ENCODE data around the gene CENPB. TPM values are rescaled to one million over a fixed set of nuclear protein-coding genes. Genes with fewer than 3 reads are reported as not detected.

CENPB gene
- total RNA-seq, 1 donor from 2014 or later, result 78.4 TPM

DNA sequence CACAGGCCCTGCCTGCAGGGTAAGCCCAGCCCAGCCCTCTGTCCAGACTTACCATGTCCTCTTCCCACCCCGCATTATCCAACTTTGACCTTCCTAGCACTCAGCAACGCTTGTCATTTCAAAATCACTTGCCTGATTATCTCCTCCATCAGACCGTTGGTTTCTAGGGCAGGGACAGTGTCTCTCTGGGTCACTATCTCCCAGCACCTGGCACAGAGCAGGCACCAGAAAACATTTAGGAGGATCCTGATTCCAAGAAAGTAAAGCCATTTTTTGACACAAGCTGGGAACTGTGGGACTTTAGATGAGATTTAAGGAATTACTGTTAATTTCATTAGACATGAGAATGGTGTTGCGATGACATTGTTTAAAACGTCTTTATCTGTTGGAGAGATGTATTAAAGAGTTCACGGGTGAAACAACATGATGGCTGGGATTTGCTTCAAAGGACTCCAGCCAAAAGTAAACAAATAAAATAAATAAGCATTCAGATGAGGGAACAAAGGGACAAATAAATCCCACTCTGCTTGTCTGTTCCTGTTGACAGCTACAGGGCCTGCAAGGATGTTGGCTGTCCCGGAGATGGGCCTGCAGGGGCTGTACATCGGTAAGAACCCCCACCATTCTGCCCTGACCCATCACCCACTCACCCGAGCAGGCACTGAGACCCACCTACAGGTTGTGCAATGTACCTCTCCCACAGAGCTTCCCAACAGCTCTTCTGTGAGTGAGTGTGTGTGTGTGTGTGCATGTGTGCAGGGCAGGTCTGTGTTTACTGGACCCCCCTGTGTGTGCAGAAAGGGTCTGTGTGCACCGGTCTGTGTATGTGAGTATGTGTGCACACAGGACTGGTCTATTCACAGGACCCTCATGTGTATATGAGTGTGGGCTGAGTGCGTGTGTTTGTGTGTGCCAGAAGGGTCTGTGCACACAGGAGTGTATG, 48.2 kb downstream of the CENPB start:
- intact Hi-C loops (cut with micrococcal nuclease), result no loop called here

DNA sequence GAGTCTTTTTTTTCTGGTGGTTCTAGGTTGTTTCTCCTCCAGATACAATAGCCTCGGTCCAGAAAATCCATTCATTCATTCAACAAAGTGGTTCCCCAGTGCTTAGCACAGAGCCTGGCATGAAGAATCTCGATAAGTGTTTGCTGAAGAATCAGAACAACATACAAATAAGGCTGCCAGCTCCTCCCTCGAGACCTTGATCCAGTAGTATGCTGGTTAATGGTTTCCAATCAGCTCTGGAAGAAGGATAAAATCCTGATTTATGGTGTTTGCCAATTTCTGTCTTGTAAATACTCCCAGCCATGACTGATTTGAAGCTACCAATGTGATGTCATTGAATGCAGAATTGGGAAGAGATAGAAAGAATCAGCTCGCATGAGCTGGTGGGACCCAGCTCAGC, 50.8 kb downstream of the CENPB start:
- intact Hi-C loops (cut with micrococcal nuclease), result no loop called here

DNA sequence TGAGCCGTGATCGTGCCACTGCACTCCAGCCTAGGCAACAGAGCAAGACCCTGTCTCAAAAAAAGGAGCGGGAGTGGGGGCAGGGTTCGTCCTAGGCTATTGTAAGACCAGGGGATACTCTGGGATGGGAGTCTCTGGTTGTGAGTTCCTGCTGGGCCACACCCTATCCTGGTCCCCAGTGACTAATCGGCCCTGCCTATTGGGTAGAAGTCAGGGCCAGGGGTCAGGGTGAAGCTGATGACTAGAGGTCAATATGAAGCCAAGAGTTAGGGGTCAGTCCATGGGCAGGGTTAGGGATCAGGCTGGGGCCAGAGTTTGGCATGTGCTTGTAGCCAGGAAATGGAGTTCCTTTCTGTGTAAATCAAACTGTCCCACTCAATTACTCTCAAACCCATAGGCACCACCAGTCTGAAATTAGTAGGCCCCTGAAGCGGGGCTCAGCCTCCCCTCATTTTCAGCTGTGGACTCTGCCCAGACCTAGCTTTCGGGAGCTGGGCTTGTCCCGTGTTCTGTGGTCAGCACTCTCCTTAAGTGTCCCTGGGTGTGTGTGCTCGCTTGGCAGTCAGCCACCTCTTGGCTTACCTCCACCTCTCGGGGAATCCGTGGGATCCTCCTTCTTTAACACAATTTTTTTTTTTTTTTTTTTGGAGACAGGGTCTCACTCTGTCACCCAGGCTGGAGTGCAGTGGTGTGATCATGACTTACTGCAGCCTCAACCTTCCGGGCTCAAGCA, 52.3 kb downstream of the CENPB start:
- intact Hi-C loops (cut with micrococcal nuclease), result no loop called here

Other genes starting within 250 kb of the CENPB start
- not detected in 2 replicates for gene GFRA4, start 123.3 kb downstream of the CENPB start, total RNA-seq
- gene ADAM33, start 104.7 kb downstream of the CENPB start, total RNA-seq, result not detected in 2 replicates
- gene SIGLEC1, start 74.1 kb downstream of the CENPB start, total RNA-seq, result not detected in 2 replicates
- not detected in 2 replicates for gene HSPA12B, start 54.1 kb downstream of the CENPB start, total RNA-seq
- 22.7 and 24.9 TPM in 2 replicates for gene ADISSP, start 19.0 kb downstream of the CENPB start, total RNA-seq
- 0.12 TPM in 1 of 2 replicates, not detected in the other for gene SPEF1, start 5.3 kb downstream of the CENPB start, total RNA-seq
- gene CDC25B, start 9.6 kb upstream of the CENPB start, total RNA-seq, result 290 and 296 TPM in 2 replicates
- 15.7 and 17.3 TPM in 2 replicates for gene AP5S1, start 33.8 kb upstream of the CENPB start, total RNA-seq
- gene MAVS, start 60.1 kb upstream of the CENPB start, total RNA-seq, result 43.1 and 44.0 TPM in 2 replicates
- gene PANK2, start 102.6 kb upstream of the CENPB start, total RNA-seq, result 52.2 and 59.1 TPM in 2 replicates
- gene RNF24, start 228.8 kb upstream of the CENPB start, total RNA-seq, result 16.3 and 17.2 TPM in 2 replicates